Left lung (tissue), 10 donors: ENCODE data around the gene PKN1. TPM values are rescaled to one million over a fixed set of nuclear protein-coding genes. Genes with fewer than 3 reads are reported as not detected.

ENCODE experiments used
- ATAC-seq: fragments of 200-7000 bp; cut with Tn5 transposase; one replicate; pipeline ENCODE4 v1.9.1; 2020; ENCODE audit warnings: moderate library complexity
- DNase-seq, 4 donors: peaks; one replicate each; pipeline ENCODE4 v3.0.0-alpha.2; 2013 to 2020
- H3K27ac ChIP-seq, 2 donors: fragments of 200-600 bp; sonication (generic) in 1 of 2; one replicate each; pipeline versions ENCODE4 v1.5.0 to v1.8.0; 2020 to 2021
- H3K27me3 ChIP-seq, 2 donors: fragments of 200-600 bp; sonication (generic) in 1 of 2; one replicate each; pipeline versions ENCODE4 v1.5.0 to v1.8.0; 2020 to 2021
- H3K36me3 ChIP-seq, 2 donors: fragments of 200-600 bp; sonication (generic) in 1 of 2; one replicate each; pipeline versions ENCODE4 v1.5.0 to v1.8.0; 2020 to 2021
- H3K4me1 ChIP-seq, 2 donors: fragments of 200-600 bp; one replicate each; pipeline ENCODE4 v1.8.0; 2021
- H3K4me3 ChIP-seq, 2 donors: fragments of 200-600 bp; sonication (generic) in 1 of 2; one replicate each; pipeline versions ENCODE4 v1.5.0 to v1.8.0; 2020 to 2021; ENCODE audit warnings: mild to moderate bottlenecking in 1 of 2
- H3K9me3 ChIP-seq, 2 donors: fragments of 200-600 bp; sonication (generic) in 1 of 2; one replicate each; pipeline versions ENCODE4 v1.5.0 to v1.8.0; 2020 to 2021
- CTCF ChIP-seq, 2 donors: fragments of 200-600 bp; sonication (generic) in 1 of 2; IDR thresholded peaks; one replicate each; pipeline versions ENCODE4 v1.5.0 to v1.8.0; 2021; ENCODE audit warnings: antibody characterized with exemption in 2 of 2
- intact Hi-C, 2 donors: fragments of 100-400 bp; cut with DNase I; formaldehyde crosslinking; loops; one replicate each; pipeline versions ENCODE4 v1.11.2 to v1.14.2; 2022
- polyA plus RNA-seq, 6 donors: library from polyadenylated mRNA; unstranded; fragments of 120-200 nt; gene quantifications; one replicate each; pipeline ENCODE4 v1.2.1, GENCODE V29; 2013; ENCODE audit not compliant: insufficient read length in 6 of 6
- total RNA-seq, 2 donors: library from RNA; stranded (reverse); fragmentation: NEBNext Ultra II Directional; extraction: Animal tissue kit (Norgen Biotek cat#: 25700); gene quantifications; one replicate each; pipeline ENCODE4 v1.2.1, GENCODE V29; 2021
- donor health status: DM: no; HTN: yes; CAD: no.
- donor health status: DM: no; HTN: no; CAD: no.

Gene PKN1
- total and polyA plus RNA-seq, 8 donors = 91.9 to 190 (median 101) TPM

DNA sequence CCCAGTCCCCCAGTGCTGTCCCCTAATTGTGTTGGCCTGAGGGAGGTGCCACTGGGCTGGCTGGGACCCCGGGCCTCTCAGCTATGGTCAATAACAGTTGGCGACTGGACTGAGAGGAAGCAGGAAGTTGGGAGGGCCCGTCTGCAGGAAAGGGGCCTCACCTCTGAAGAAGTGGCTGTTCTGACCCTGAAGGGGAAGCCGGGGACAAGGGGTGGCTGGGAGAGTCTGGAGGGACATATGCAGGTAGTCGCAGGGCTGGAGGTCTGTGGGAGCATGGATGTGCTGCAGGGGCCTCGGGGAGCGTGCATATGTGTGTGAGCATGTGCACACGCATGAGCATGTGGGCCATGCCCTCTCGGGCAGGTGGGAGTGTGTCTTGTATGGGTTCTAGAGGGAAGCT, 5.9 kb downstream of the PKN1 start:
- no peak overlapping the region for H3K4me3 ChIP-seq
- peaks cover 7 to 37% of the 10 kb centered on the region in 2 donors for H3K36me3 ChIP-seq
- DNase-seq (peak in 1 of 4 donors; percentile 67), ATAC-seq (no peak)
- H3K9me3 ChIP-seq = no peaks in the 10 kb centered on the region
- intact Hi-C loops = no loop called here
- no peak for TF ChIP-seq CTCF (IDR thresholded peaks at IDR 0.05)
- peaks cover 25 to 71% of the 10 kb centered on the region in 2 donors for H3K4me1 ChIP-seq
- no peaks in the 10 kb centered on the region for H3K27me3 ChIP-seq
- H3K27ac ChIP-seq = peak overlapping the region in 1 of 2 donors; percentile 80

DNA sequence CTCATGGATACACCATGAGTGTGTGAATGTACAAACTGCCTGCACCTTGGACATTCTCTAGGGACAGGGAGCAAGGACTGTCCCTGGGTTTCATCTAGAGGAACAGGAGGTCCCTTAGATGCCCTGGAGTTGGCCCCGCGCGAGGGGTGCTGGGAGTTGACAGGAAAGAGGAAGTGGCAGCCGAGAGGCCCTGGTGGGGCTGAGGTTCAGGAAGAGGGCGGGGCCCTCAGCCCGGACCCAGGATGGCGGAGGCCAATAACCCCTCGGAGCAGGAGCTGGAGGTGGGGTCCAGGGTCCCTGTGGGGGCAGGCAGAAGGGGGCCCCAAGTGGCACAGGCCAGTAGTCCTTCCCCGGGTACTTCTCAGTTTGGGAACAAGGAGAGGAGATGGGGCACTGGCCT, 6.9 kb downstream of the PKN1 start:
- Histone ChIP-seq H3K4me3 (peak overlapping the region in 1 of 2 donors; percentile 55), H3K27ac (peak overlapping the region in 1 of 2 donors; percentile 80), H3K4me1 (peaks cover 17 to 61% of the 10 kb centered on the region in 2 donors), H3K36me3 (peaks cover 10 to 47% of the 10 kb centered on the region in 2 donors), H3K27me3 (no peaks in the 10 kb centered on the region), H3K9me3 (no peaks in the 10 kb centered on the region)
- peak in 3 of 4 donors; percentile 39 to 98 (median 90) for DNase-seq
- intact Hi-C loops = no loop called here
- TF ChIP-seq CTCF (IDR thresholded peaks at IDR 0.05) = no peak
- peak; percentile 74 for ATAC-seq

- no peak for TF ChIP-seq CTCF (IDR thresholded peaks at IDR 0.05)
- Histone ChIP-seq H3K27me3 (no peaks in the 10 kb centered on the region), H3K36me3 (peaks cover 10 to 54% of the 10 kb centered on the region in 2 donors), H3K27ac (peak overlapping the region in 1 of 2 donors; percentile 80), H3K4me1 (peaks cover 16 to 48% of the 10 kb centered on the region in 2 donors), H3K4me3 (peak overlapping the region in 1 of 2 donors; percentile 55), H3K9me3 (no peaks in the 10 kb centered on the region)
- peak in 1 of 4 donors; percentile 68 for DNase-seq
- ATAC-seq = no peak
- intact Hi-C loops = no loop called here
Observed at GRCh38 chr19:14441041-14441938, 8.2 kb downstream of the PKN1 start.

GRCh38 chr19:14442891-14443631, 10.0 kb downstream of the PKN1 start:
- no peak for TF ChIP-seq CTCF (IDR thresholded peaks at IDR 0.05)

More at GRCh38 chr19:14442891-14443631, 10.0 kb downstream of the PKN1 start:
- H3K9me3 ChIP-seq = no peaks in the 10 kb centered on the region
- DNase-seq = peak in 1 of 4 donors; percentile 60
- H3K4me3 ChIP-seq = no peak overlapping the region
- no peak overlapping the region for H3K27ac ChIP-seq
- no peaks in the 10 kb centered on the region for H3K27me3 ChIP-seq
- H3K4me1 ChIP-seq = peaks cover 16 to 31% of the 10 kb centered on the region in 2 donors
- intact Hi-C loops = no loop called here
- peaks cover 10 to 72% of the 10 kb centered on the region in 2 donors for H3K36me3 ChIP-seq
- ATAC-seq = no peak
